ENCODE results near the gene GALNT16.
"Not testable (repeated sequence)": the region's sequence is repeated elsewhere in the genome, so short reads cannot be mapped to it uniquely, and the experiment has no call there.

Gene GALNT16

GRCh38 chr14:69363964-69364363 is 104.0 kb downstream of the GALNT16 start:
- no peak for DNase-seq (ENCODE audit: low spot score)

- no peak for DNase-seq (ENCODE audit: low spot score)
Observed at GRCh38 chr14:69364378-69364777, 104.4 kb downstream of the GALNT16 start.

- DNase-seq (ENCODE audit: low spot score), result no peak
Observed at GRCh38 chr14:69366069-69366468, 106.1 kb downstream of the GALNT16 start.

- DNase-seq (ENCODE audit: low spot score), result no peak
Observed at GRCh38 chr14:69366761-69367160, 106.8 kb downstream of the GALNT16 start.

- DNase-seq (ENCODE audit: low spot score), result no peak
Observed at GRCh38 chr14:69368381-69368780, 108.4 kb downstream of the GALNT16 start.

- DNase-seq (ENCODE audit: low spot score), result no peak
Observed at GRCh38 chr14:69370061-69370460, 110.1 kb downstream of the GALNT16 start.

- DNase-seq (ENCODE audit: low spot score), result no peak
Observed at GRCh38 chr14:69372146-69372545, 112.2 kb downstream of the GALNT16 start.

GRCh38 chr14:69373104-69373503 is 113.1 kb downstream of the GALNT16 start:
- no peak for DNase-seq (ENCODE audit: low spot score)

- DNase-seq (ENCODE audit: low spot score), result no peak
Observed at GRCh38 chr14:69374235-69374634, 114.3 kb downstream of the GALNT16 start.

- DNase-seq (ENCODE audit: low spot score), result no peak
Observed at GRCh38 chr14:69375182-69375581, 115.2 kb downstream of the GALNT16 start.

- DNase-seq (ENCODE audit: low spot score), result no peak
Observed at GRCh38 chr14:69375722-69376121, 115.8 kb downstream of the GALNT16 start.

GRCh38 chr14:69376439-69376838 is 116.5 kb downstream of the GALNT16 start:
- no peak for DNase-seq (ENCODE audit: low spot score)

GRCh38 chr14:69378274-69378673 is 118.3 kb downstream of the GALNT16 start:
- no peak for DNase-seq (ENCODE audit: low spot score)

GRCh38 chr14:69387311-69387710 is 127.4 kb downstream of the GALNT16 start:
- no peak for DNase-seq (ENCODE audit: low spot score)

- DNase-seq (ENCODE audit: low spot score), result not testable (repeated sequence)
Observed at GRCh38 chr14:69391400-69391799, 131.4 kb downstream of the GALNT16 start.

- DNase-seq (ENCODE audit: low spot score), result no peak
Observed at GRCh38 chr14:69392481-69392880, 132.5 kb downstream of the GALNT16 start.

- DNase-seq (ENCODE audit: low spot score), result no peak
Observed at GRCh38 chr14:69395929-69396328, 136.0 kb downstream of the GALNT16 start.

GRCh38 chr14:69398053-69398817 is 138.3 kb downstream of the GALNT16 start, which contains the start of the genes ERH and SLC39A9:
TSS of gene ERH (minus strand) at chr14:69398299. CDS start at chr14:69398233, 66 bp downstream.
TSS of gene SLC39A9 (plus strand) at chr14:69398692. CDS start at chr14:69399370, 678 bp downstream.
- DNase-seq (ENCODE audit: low spot score), result peak; percentile 97

GRCh38 chr14:69398818-69399210 is 138.9 kb downstream of the GALNT16 start:
- no peak for DNase-seq (ENCODE audit: low spot score)

- DNase-seq (ENCODE audit: low spot score), result no peak
Observed at GRCh38 chr14:69399750-69400149, 139.8 kb downstream of the GALNT16 start.

GRCh38 chr14:69400154-69400553 is 140.2 kb downstream of the GALNT16 start:
- DNase-seq (ENCODE audit: low spot score), result no peak

GRCh38 chr14:69401841-69402240 is 141.9 kb downstream of the GALNT16 start:
- DNase-seq (ENCODE audit: low spot score), result no peak

GRCh38 chr14:69404478-69404877 is 144.5 kb downstream of the GALNT16 start:
- DNase-seq (ENCODE audit: low spot score), result no peak

GRCh38 chr14:69404883-69405282 is 144.9 kb downstream of the GALNT16 start:
- no peak for DNase-seq (ENCODE audit: low spot score)
